Vagina (tissue), 2 donors: ENCODE data around the gene UNKL. TPM values are rescaled to one million over a fixed set of nuclear protein-coding genes. Genes with fewer than 3 reads are reported as not detected.

Experiments used
- DNase-seq, 2 donors: peaks; one replicate each; pipeline ENCODE4 v3.0.0-alpha.2; 2017; ENCODE audit errors: extremely low spot score in 2 of 2
- H3K27ac ChIP-seq: fragments of 200-600 bp; sonication (generic); one replicate; pipeline ENCODE4 v1.5.1; 2019
- H3K27me3 ChIP-seq: fragments of 200-600 bp; sonication (generic); one replicate; pipeline ENCODE4 v1.5.1; 2019
- H3K36me3 ChIP-seq, 2 donors: fragments of 200-600 bp; sonication (generic); one replicate each; pipeline ENCODE4 v1.5.1; 2017 to 2019
- H3K4me1 ChIP-seq: fragments of 200-600 bp; sonication (generic); one replicate; pipeline ENCODE4 v1.5.1; 2019
- H3K4me3 ChIP-seq, 2 donors: fragments of 200-600 bp; sonication (generic); 1 replicate in 1 of 2; 2 replicates in 1 of 2; pipeline ENCODE4 v1.5.1; 2016 to 2019
- H3K9me3 ChIP-seq: fragments of 200-600 bp; sonication (generic); one replicate; pipeline ENCODE4 v1.5.1; 2019
- POLR2A ChIP-seq, 2 donors: fragments of 450-650 bp; IDR thresholded peaks; one replicate each; pipeline ENCODE4 v1.6.1; 2017; ENCODE audit warnings: antibody characterized with exemption in 2 of 2, mild to moderate bottlenecking in 2 of 2, moderate library complexity in 2 of 2
- POLR2AphosphoS5 ChIP-seq, 2 donors: sonication (generic); formaldehyde crosslinking; IDR thresholded peaks; one replicate each; pipeline ENCODE4 v1.9.0; 2017; ENCODE audit warnings: antibody characterized with exemption in 2 of 2, mild to moderate bottlenecking in 2 of 2, low read depth in 1 of 2; ENCODE audit not compliant: insufficient read depth in 1 of 2
- intact Hi-C: fragments of 100-400 bp; cut with DNase I; formaldehyde crosslinking; loops from one replicate; pipeline ENCODE4 v1.15.1; 2023
- total RNA-seq: library from RNA; depleted of rRNA; stranded (reverse); fragments of >200 nt; gene quantifications from one replicate; pipeline ENCODE4 v1.2.3, GENCODE V29; 2016
- TF ChIP-seq, protein P1 (sequence below), 3 experiments: fragments of 450-650 bp in 2 of 3; fragments of 200-600 bp in 1 of 3; sonication (generic) in 1 of 3; IDR thresholded peaks; one replicate each; pipeline ENCODE4 v1.5.1; 2017 to 2019; ENCODE audit warnings: antibody characterized with exemption in 3 of 3, mild to moderate bottlenecking in 2 of 3, moderate library complexity in 2 of 3

UNKL gene, protein sequence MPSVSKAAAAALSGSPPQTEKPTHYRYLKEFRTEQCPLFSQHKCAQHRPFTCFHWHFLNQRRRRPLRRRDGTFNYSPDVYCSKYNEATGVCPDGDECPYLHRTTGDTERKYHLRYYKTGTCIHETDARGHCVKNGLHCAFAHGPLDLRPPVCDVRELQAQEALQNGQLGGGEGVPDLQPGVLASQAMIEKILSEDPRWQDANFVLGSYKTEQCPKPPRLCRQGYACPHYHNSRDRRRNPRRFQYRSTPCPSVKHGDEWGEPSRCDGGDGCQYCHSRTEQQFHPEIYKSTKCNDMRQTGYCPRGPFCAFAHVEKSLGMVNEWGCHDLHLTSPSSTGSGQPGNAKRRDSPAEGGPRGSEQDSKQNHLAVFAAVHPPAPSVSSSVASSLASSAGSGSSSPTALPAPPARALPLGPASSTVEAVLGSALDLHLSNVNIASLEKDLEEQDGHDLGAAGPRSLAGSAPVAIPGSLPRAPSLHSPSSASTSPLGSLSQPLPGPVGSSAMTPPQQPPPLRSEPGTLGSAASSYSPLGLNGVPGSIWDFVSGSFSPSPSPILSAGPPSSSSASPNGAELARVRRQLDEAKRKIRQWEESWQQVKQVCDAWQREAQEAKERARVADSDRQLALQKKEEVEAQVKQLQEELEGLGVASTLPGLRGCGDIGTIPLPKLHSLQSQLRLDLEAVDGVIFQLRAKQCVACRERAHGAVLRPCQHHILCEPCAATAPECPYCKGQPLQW
- 32.9 TPM for total RNA-seq

DNA sequence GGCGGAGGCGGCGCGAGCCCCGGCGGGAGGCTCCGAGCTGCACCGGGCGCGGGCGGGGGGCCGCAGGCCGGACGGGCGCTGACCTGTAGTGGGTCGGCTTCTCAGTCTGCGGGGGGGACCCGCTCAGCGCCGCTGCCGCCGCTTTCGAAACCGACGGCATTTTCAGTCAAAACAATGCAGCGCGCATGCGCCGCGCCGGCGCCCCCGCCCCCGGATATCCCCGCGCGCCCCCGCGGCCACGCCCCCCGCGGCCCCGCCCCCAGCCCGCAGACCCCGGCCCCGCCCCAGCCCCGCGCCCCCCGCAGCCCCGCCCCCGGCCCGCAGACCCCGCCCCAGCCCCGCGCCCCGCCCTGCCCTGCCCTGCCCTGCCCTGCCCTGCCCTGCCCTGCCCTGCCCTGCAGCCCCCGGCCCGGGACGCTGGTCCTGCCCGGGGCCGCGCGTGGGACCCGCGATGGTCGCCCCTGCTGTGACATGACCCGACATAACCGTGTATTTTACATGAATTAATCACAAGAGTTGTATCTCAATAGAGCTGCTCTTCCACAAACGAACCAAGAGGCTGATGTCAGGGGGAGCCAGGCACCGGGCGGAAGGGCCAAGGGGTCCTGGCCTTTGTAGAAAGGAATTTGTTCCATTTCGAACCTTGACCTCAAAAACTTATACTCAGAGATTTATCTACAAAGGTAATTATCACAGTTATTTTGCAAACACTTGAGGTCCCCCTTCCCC lies at the start of gene UNKL:
UNKL (minus strand) TSS at position 173 of the 729 bp plus-strand sequence; CDS start at position 160, 13 bp downstream.
- no peak for DNase-seq
- TF ChIP-seq, protein P1, sequence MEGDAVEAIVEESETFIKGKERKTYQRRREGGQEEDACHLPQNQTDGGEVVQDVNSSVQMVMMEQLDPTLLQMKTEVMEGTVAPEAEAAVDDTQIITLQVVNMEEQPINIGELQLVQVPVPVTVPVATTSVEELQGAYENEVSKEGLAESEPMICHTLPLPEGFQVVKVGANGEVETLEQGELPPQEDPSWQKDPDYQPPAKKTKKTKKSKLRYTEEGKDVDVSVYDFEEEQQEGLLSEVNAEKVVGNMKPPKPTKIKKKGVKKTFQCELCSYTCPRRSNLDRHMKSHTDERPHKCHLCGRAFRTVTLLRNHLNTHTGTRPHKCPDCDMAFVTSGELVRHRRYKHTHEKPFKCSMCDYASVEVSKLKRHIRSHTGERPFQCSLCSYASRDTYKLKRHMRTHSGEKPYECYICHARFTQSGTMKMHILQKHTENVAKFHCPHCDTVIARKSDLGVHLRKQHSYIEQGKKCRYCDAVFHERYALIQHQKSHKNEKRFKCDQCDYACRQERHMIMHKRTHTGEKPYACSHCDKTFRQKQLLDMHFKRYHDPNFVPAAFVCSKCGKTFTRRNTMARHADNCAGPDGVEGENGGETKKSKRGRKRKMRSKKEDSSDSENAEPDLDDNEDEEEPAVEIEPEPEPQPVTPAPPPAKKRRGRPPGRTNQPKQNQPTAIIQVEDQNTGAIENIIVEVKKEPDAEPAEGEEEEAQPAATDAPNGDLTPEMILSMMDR (IDR thresholded peaks at IDR 0.05): no peak
- no peak for TF ChIP-seq POLR2A (IDR thresholded peaks at IDR 0.05)
- no peak for TF ChIP-seq POLR2AphosphoS5 (IDR thresholded peaks at IDR 0.05; ENCODE audit: insufficient read depth in 1 of 2, low read depth in 1 of 2)
- H3K27me3 ChIP-seq: no peaks in the 10 kb centered on the region
- H3K9me3 ChIP-seq: no peaks in the 10 kb centered on the region
- H3K4me3 ChIP-seq: peak within 1 kb of the TSS; percentile 96 to 99
- peak within 1 kb of the TSS; percentile 87 for H3K27ac ChIP-seq
- H3K36me3 ChIP-seq: peaks cover 0 to 21% of the 10 kb centered on the region in 2 donors
- H3K4me1 ChIP-seq: peaks cover 43% of the 10 kb centered on the region
- intact Hi-C loops: loop anchor here (10.0 kb wide), 1 partner anchor 50 kb away; no protein-coding TSS in a partner anchor

DNA sequence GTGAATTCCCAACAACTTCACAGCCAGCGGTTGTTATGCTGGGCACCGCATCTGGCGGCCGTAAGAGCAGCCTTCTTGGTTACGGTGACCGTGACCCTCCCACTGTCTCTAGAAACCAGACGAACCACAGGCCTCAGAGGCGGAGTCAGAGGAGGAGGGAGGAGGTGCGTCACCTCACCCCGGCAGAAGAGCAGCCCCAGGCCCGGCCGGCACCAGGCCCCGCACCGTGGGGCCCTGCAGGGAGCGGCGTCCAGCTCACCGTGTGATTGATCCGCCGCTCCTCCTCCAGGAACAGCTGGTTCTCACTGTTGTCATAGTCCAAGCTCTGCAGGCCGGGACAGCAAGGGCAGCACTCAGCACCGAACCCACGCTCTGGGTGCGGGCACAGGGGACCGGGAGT lies 46.6 kb upstream of the UNKL start:
- intact Hi-C loops: no loop called here
- no peak for DNase-seq
- Histone ChIP-seq H3K36me3 (peaks cover 0 to 40% of the 10 kb centered on the region in 2 donors), H3K4me3 (no peak overlapping the region), H3K4me1 (no peaks in the 10 kb centered on the region), H3K9me3 (no peaks in the 10 kb centered on the region), H3K27me3 (no peaks in the 10 kb centered on the region), H3K27ac (no peak overlapping the region)
- peak in 1 of 2 donors; percentile 20 for TF ChIP-seq POLR2AphosphoS5 (IDR thresholded peaks at IDR 0.05; ENCODE audit: insufficient read depth in 1 of 2, low read depth in 1 of 2)
- TF ChIP-seq, protein P1 (IDR thresholded peaks at IDR 0.05): no peak

- no peaks in the 10 kb centered on the region for H3K4me1 ChIP-seq
- peaks cover 0 to 44% of the 10 kb centered on the region in 2 donors for H3K36me3 ChIP-seq
- H3K27ac ChIP-seq: no peak overlapping the region
- H3K9me3 ChIP-seq: no peaks in the 10 kb centered on the region
- TF ChIP-seq, protein P1 (IDR thresholded peaks at IDR 0.05): no peak
- TF ChIP-seq POLR2AphosphoS5 (IDR thresholded peaks at IDR 0.05; ENCODE audit: insufficient read depth in 1 of 2, low read depth in 1 of 2): no peak
- no peak for TF ChIP-seq POLR2A (IDR thresholded peaks at IDR 0.05)
- intact Hi-C loops: no loop called here
- DNase-seq: no peak
- no peaks in the 10 kb centered on the region for H3K27me3 ChIP-seq
- no peak overlapping the region for H3K4me3 ChIP-seq
These were observed 46.2 kb upstream of the UNKL start for GRCh38 chr16:1460602-1461138.

DNA sequence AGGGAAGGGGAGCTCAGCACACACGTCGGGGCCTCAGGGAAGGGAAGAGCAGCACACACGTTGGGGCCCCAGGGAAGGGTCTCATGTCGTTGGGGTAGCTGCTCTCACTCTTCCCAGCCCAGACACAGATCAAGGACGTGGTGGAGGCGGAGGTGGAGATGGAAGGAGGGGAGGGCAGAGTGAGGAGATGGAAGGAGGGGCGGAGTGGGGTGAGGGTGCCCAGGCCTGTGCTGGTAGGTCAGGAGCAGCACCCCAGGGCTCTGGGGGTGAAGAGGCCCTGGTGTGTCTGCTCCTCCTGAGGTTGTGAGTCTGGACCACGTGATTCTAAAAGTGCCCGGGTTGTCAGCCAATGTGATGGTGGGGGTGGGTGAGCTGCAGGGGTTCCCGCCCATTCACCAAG lies 45.5 kb upstream of the UNKL start:
- no peak overlapping the region for H3K27ac ChIP-seq
- H3K4me3 ChIP-seq: no peak overlapping the region
- H3K4me1 ChIP-seq: no peaks in the 10 kb centered on the region
- H3K9me3 ChIP-seq: no peaks in the 10 kb centered on the region
- TF ChIP-seq, protein P1 (IDR thresholded peaks at IDR 0.05): no peak
- TF ChIP-seq POLR2AphosphoS5 (IDR thresholded peaks at IDR 0.05; ENCODE audit: insufficient read depth in 1 of 2, low read depth in 1 of 2): no peak
- TF ChIP-seq POLR2A (IDR thresholded peaks at IDR 0.05): no peak
- H3K36me3 ChIP-seq: peaks cover 0 to 51% of the 10 kb centered on the region in 2 donors
- no peak for DNase-seq
- H3K27me3 ChIP-seq: no peaks in the 10 kb centered on the region
- intact Hi-C loops: no loop called here
